SK-N-SH (cell line): ENCODE results near the gene TMEM98. TPM values are rescaled to one million over a fixed set of nuclear protein-coding genes. Genes with fewer than 3 reads are reported as not detected.

Experiments
- CTCF ChIA-PET: fragments of 300-600, 350-600 bp; formaldehyde crosslinking; extraction: SDS; loops from one replicate; lab custom pipeline; 2021; lab: Yijun Ruan, JAX
- POLR2A ChIA-PET: fragments of 350-600 bp; sonication (Branson Sonifier 250); formaldehyde crosslinking; extraction: SDS; loops from one replicate; lab custom pipeline; 2020; ENCODE audit warnings: antibody characterized with exemption, inconsistent platforms; lab: Yijun Ruan, JAX
- DNase-seq: peaks from one replicate; pipeline ENCODE4 v3.0.0; 2012
- H2AFZ ChIP-seq: fragments of 200-600 bp; sonication (generic); 2 replicates; pipeline ENCODE4 v1.8.1; 2016; ENCODE audit warnings: antibody characterized with exemption, mild to moderate bottlenecking, low read depth
- H3F3A ChIP-seq: fragments of 200-600 bp; sonication (generic); replicated peaks from 2 replicates; pipeline ENCODE3; 2016; ENCODE audit warnings: antibody characterized with exemption, mild to moderate bottlenecking; ENCODE audit not compliant: insufficient read depth
- H3K27ac ChIP-seq, 2 experiments: fragments of 200-500 bp in 1 of 2; fragments of 200-600 bp in 1 of 2; sonication (Bioruptor generic) in 1 of 2; sonication (generic), shearing (Covaris generic) in 1 of 2; 2 replicates each; pipeline versions ENCODE4 v1.5.1 to v1.6.1; 2014 to 2016; ENCODE audit warnings: low read depth in 2 of 2, inconsistent platforms in 1 of 2, low read length in 1 of 2, mild to moderate bottlenecking in 1 of 2, mixed read lengths in 1 of 2
- H3K27me3 ChIP-seq: fragments of 200-600 bp; sonication (generic), shearing (Covaris generic); 2 replicates; pipeline ENCODE4 v1.6.1; 2016; ENCODE audit warnings: mixed run types; ENCODE audit not compliant: insufficient read depth
- H3K36me3 ChIP-seq, 2 experiments: fragments of 200-500 bp in 1 of 2; fragments of 200-600 bp in 1 of 2; sonication (Bioruptor generic) in 1 of 2; sonication (generic) in 1 of 2; replicated peaks in 1 of 2; 2 replicates each; pipeline versions ENCODE3 to v1.5.1; 2014 to 2016; ENCODE audit warnings: low read length in 1 of 2, mild to moderate bottlenecking in 1 of 2; ENCODE audit not compliant: insufficient read depth in 2 of 2, control insufficient read depth in 1 of 2
- H3K4me1 ChIP-seq, 2 experiments: fragments of 200-500 bp in 1 of 2; fragments of 200-600 bp in 1 of 2; sonication (Bioruptor generic) in 1 of 2; sonication (generic), shearing (Covaris generic) in 1 of 2; 2 replicates each; pipeline versions ENCODE4 v1.5.1 to v1.6.1; 2014 to 2016; ENCODE audit warnings: low read depth in 1 of 2, low read length in 1 of 2, mixed run types in 1 of 2; ENCODE audit not compliant: insufficient read depth in 2 of 2, control insufficient read depth in 1 of 2
- H3K4me2 ChIP-seq: fragments of 200-600 bp; sonication (generic), shearing (Covaris generic); 2 replicates; pipeline ENCODE4 v1.6.1; 2017; ENCODE audit warnings: mixed run types
- H3K4me3 ChIP-seq, 2 experiments: fragments of 200-500 bp in 1 of 2; fragments of 200-600 bp in 1 of 2; sonication (Bioruptor generic) in 1 of 2; sonication (generic), shearing (Covaris generic) in 1 of 2; 2 replicates each; pipeline versions ENCODE4 v1.5.1 to v1.8.1; 2014 to 2016; ENCODE audit warnings: low read depth in 2 of 2, inconsistent platforms in 1 of 2, low read length in 1 of 2, mild to moderate bottlenecking in 1 of 2, mixed read lengths in 1 of 2, moderate library complexity in 1 of 2
- H3K79me2 ChIP-seq: fragments of 200-600 bp; sonication (generic); 2 replicates; pipeline ENCODE4 v1.8.1; 2017; ENCODE audit warnings: mild to moderate bottlenecking; ENCODE audit not compliant: insufficient read depth
- H3K9ac ChIP-seq: fragments of 200-600 bp; sonication (generic); 2 replicates; pipeline ENCODE4 v1.6.1; 2017; ENCODE audit warnings: mixed run types
- H3K9me2 ChIP-seq: fragments of 200-600 bp; sonication (generic); 2 replicates; pipeline ENCODE4 v1.6.1; 2017; ENCODE audit warnings: mixed run types
- H3K9me3 ChIP-seq: fragments of 200-600 bp; sonication (generic); 2 replicates; pipeline ENCODE4 v1.6.1; 2017; ENCODE audit warnings: mixed run types, mild to moderate bottlenecking, moderate library complexity
- H4K20me1 ChIP-seq: fragments of 200-600 bp; sonication (generic); 2 replicates; pipeline ENCODE4 v1.6.1; 2017; ENCODE audit warnings: mild to moderate bottlenecking, mixed run types; ENCODE audit not compliant: insufficient read depth
- CHD2 ChIP-seq: fragments of 150-350 bp; IDR thresholded peaks from 2 replicates; pipeline ENCODE4 v1.6.1; 2018; ENCODE audit warnings: low read length; ENCODE audit not compliant: partially characterized antibody
- ELF1 ChIP-seq: IDR thresholded peaks from 2 replicates; pipeline ENCODE4 v1.4.0; 2012
- EZH2phosphoT487 ChIP-seq: fragments of 200-600 bp; sonication (generic); IDR thresholded peaks from 2 replicates; pipeline ENCODE4 v1.6.1; 2017; ENCODE audit warnings: low read depth, mixed run types, mild to moderate bottlenecking, antibody characterized with exemption, moderate library complexity, borderline replicate concordance
- MAX ChIP-seq: IDR thresholded peaks from 2 replicates; pipeline ENCODE4 v1.4.0; 2012; ENCODE audit warnings: low read depth
- MXI1 ChIP-seq: IDR thresholded peaks from 2 replicates; pipeline ENCODE4 v1.6.1; 2012; ENCODE audit warnings: mild to moderate bottlenecking, low read depth, low read length, improper control_type of control experiment
- NRF1 ChIP-seq: IDR thresholded peaks from 2 replicates; pipeline ENCODE4 v1.6.1; 2012; ENCODE audit warnings: low read depth, mild to moderate bottlenecking, low read length
- PBX3 ChIP-seq: IDR thresholded peaks from 2 replicates; pipeline ENCODE4; 2012
- POLR2AphosphoS5 ChIP-seq: IDR thresholded peaks from 2 replicates; pipeline ENCODE4 v1.6.1; 2012; ENCODE audit warnings: low read depth, low read length
- RCOR1 ChIP-seq: fragments of 150-350 bp; IDR thresholded peaks from 2 replicates; pipeline ENCODE4 v1.6.1; 2017; ENCODE audit warnings: antibody characterized with exemption, low read length
- REST ChIP-seq: IDR thresholded peaks from 2 replicates; pipeline ENCODE4 v1.6.1; 2012; ENCODE audit warnings: mild to moderate bottlenecking, low read depth, low read length, moderate library complexity
- RFX5 ChIP-seq: IDR thresholded peaks from 2 replicates; pipeline ENCODE4 v1.6.1; 2012; ENCODE audit warnings: mild to moderate bottlenecking, improper control_type of control experiment, low read length
- RXRA ChIP-seq: IDR thresholded peaks from 2 replicates; pipeline ENCODE4 v1.4.0; 2012; ENCODE audit warnings: low read depth, mild to moderate bottlenecking, borderline replicate concordance
- TEAD4 ChIP-seq: IDR thresholded peaks from 2 replicates; pipeline ENCODE4 v1.4.0; 2012; ENCODE audit warnings: mild to moderate bottlenecking, borderline replicate concordance; ENCODE audit not compliant: insufficient read depth
- USF1 ChIP-seq: IDR thresholded peaks from 2 replicates; pipeline ENCODE4 v1.4.0; 2012; ENCODE audit warnings: low read depth, borderline replicate concordance
- USF2 ChIP-seq: fragments of 150-350 bp; IDR thresholded peaks from 2 replicates; pipeline ENCODE4 v1.6.1; 2017; ENCODE audit warnings: antibody characterized with exemption, low read length, low read depth, borderline replicate concordance
- ZBTB33 ChIP-seq: IDR thresholded peaks from 2 replicates; pipeline ENCODE4 v1.4.0; 2012; ENCODE audit warnings: low read depth, borderline replicate concordance
- WGBS: methylation state at CpG from one replicate; pipeline ENCODE4 v1.1.6; 2017; ENCODE audit warnings: low lambda C conversion rate; 5-methylcytosine and 5-hydroxymethylcytosine counted together
- polyA plus RNA-seq, 3 experiments: library from polyadenylated mRNA; depleted of rRNA; stranded (reverse); fragments of >200 nt; gene quantifications; 2 replicates each; pipeline ENCODE4 v1.2.3, GENCODE V29; 2012

Gene TMEM98
- polyA plus RNA-seq, 1 of the 3 experiments (the other 2 are of a cell fraction), result 196 TPM

- POLR2A ChIA-PET, result no interaction called here
- Histone ChIP-seq H3K4me3 (no peak overlapping the region), H3K4me1 (no peaks in the 10 kb centered on the region), H3F3A (no peaks in the 10 kb centered on the region), H3K27me3 (0 out of 2 replicates have a peak, but pooled peaks cover 6% of the 10 kb centered on the region), H3K9ac (no peak overlapping the region), H3K9me3 (no peaks in the 10 kb centered on the region), H3K9me2 (no peaks in the 10 kb centered on the region), H3K36me3 (no peaks in the 10 kb centered on the region), H3K27ac (no peak overlapping the region), H4K20me1 (no peaks in the 10 kb centered on the region), H2AFZ (no peak overlapping the region), H3K79me2 (no peaks in the 10 kb centered on the region), H3K4me2 (no peak overlapping the region)
- CTCF ChIA-PET, result interaction anchor here (3.2 kb wide), 1 partner anchor 9 kb away, joined by 13 read pairs; no protein-coding TSS in a partner anchor
- 22% methylated on average over 3 of the region's 3 CpGs for WGBS
- TF ChIP-seq ELF1 (no peak), RFX5 (no peak), RCOR1 (no peak), CHD2 (no peak), RXRA (no peak), POLR2AphosphoS5 (no peak), PBX3 (no peak), MAX (no peak), ZBTB33 (no peak)
- DNase-seq, result no peak
Measured at GRCh38 chr17:32988481-32989101, 60.6 kb downstream of the TMEM98 start.

GRCh38 chr17:32992321-32993033 lies 64.5 kb downstream of the TMEM98 start:
- Histone ChIP-seq H3K9me2 (no peaks in the 10 kb centered on the region), H3K9ac (no peak overlapping the region), H3K27me3 (peaks cover 18% of the 10 kb centered on the region), H3K4me3 (no peak overlapping the region), H3K9me3 (no peaks in the 10 kb centered on the region), H3F3A (no peaks in the 10 kb centered on the region), H2AFZ (no peak overlapping the region), H3K4me2 (no peak overlapping the region), H3K27ac (no peak overlapping the region), H3K79me2 (no peaks in the 10 kb centered on the region), H3K4me1 (no peaks in the 10 kb centered on the region; a peak in 1 of 4 replicates), H4K20me1 (no peaks in the 10 kb centered on the region), H3K36me3 (no peaks in the 10 kb centered on the region)
- CTCF ChIA-PET, result interaction anchor here (1.3 kb wide), 1 partner anchor 209 kb away, joined by 4 read pairs; no protein-coding TSS in a partner anchor
- 40% methylated on average over 13 of the region's 13 CpGs for WGBS
- DNase-seq, result no peak
- POLR2A ChIA-PET, result no interaction called here
- TF ChIP-seq POLR2AphosphoS5 (no peak), NRF1 (no peak), TEAD4 (no peak), MXI1 (no peak), EZH2phosphoT487 (no peak), USF1 (no peak), ELF1 (no peak), USF2 (no peak), REST (no peak), RCOR1 (no peak)
